Endometrial microvascular endothelial cells (primary cell): ENCODE data around the gene ISG20. TPM values are rescaled to one million over a fixed set of nuclear protein-coding genes. Genes with fewer than 3 reads are reported as not detected.

Source experiments
- in situ Hi-C: cut with HindIII; loops from 2 replicates; pipeline ENCODE4 v1.10.0; 2017; ENCODE audit warnings: low sequenced_read_pairs, low pct_unique_long_range_greater_than_20kb; ENCODE audit errors: inconsistent ontology term
- total RNA-seq: library from RNA; depleted of rRNA; stranded (reverse); fragments of >200 nt; gene quantifications from one replicate; pipeline ENCODE4 v1.2.3, GENCODE V29; 2015; ENCODE audit errors: inconsistent ontology term

ISG20 gene
- total RNA-seq, 1 donor from 2014 or later = 5.1 TPM

GRCh38 chr15:88661761-88662556 lies 23.1 kb downstream of the ISG20 start:
- in situ Hi-C loops = no loop called here

DNA sequence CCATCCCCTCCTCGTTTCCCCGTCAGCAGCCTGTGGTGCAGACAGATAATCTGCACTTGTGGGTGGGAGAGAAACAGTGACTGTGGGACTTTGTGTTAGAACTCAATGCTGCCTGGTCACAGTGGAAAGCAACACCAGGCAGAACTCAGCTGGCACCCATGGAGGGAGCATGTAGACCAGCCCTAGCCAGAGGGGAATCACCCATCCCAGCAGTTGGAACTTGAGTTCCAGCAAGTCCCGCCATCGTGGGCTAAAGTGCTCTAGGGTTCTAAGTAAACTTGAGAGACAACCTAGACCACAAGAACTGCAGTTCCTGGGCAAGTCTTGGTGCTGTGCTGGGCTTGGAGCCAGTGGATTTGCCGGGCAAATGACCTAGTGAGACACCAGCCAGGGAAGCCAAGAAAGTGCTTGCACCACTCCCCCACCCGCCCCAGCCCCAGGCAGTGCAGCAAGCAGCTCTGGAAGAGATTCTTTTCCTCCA lies 24.4 kb downstream of the ISG20 start:
- in situ Hi-C loops = no loop called here

GRCh38 chr15:88664151-88664778 lies 25.4 kb downstream of the ISG20 start:
- in situ Hi-C loops = no loop called here

- in situ Hi-C loops = no loop called here
Measured at GRCh38 chr15:88674661-88675060, 35.8 kb downstream of the ISG20 start.

DNA sequence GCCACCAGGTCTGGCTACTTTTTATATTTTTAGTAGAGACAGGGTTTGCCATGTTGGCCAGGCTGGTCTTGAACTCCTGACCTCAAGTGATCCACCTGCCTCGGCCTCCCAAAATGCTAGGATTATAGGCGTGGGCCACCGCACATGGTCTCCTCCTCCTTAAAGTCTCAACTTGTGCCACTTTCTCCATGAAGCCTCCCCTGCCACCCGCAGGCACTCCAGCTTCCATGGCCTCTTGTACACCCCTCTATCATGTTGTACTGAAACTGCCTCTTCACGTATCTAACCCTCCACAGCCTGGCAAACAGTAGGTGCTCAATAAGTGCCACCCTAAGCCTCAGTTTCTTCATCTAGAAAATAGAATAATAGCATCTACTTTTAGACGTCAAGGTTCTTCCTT lies 39.9 kb downstream of the ISG20 start:
- in situ Hi-C loops = no loop called here

DNA sequence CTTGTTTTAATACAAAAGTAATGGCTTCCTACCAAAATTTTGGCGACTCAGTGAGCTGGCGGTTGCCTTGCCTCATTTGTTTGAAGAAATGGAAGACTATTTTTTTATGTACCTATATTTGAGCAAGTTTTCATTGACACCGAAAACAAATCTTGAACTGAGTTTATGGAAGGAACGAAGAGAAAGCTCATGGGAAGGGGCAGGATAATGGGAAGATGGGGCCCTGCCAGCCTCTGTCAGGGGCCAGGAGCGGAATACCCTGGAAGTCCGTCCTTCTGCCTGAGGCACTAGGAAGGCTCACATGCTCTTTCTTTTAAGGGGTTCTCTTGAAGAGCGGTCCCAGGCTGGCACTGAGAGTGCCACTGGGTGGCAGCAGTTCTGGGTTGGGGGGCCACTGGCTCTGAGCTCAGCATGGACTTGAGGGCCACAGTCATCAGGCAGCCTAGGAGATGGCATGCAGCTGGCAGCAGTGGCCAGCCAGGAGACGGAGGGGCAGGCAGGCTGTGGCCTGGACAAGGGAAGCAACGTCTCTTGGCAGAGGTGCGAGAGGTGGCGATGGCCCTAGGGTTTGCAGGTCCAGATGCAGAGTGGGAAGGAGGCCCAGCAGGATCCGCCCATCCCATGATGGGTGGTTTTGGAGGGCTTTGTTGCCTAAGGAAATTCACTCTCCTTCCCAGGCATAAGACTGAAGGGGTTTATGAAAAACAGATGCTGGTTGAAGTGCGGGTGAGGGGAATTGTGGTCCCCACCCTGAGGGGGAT lies 41.6 kb downstream of the ISG20 start:
- in situ Hi-C loops = no loop called here

- in situ Hi-C loops = no loop called here
Measured at GRCh38 chr15:88681610-88682221, 42.9 kb downstream of the ISG20 start.

DNA sequence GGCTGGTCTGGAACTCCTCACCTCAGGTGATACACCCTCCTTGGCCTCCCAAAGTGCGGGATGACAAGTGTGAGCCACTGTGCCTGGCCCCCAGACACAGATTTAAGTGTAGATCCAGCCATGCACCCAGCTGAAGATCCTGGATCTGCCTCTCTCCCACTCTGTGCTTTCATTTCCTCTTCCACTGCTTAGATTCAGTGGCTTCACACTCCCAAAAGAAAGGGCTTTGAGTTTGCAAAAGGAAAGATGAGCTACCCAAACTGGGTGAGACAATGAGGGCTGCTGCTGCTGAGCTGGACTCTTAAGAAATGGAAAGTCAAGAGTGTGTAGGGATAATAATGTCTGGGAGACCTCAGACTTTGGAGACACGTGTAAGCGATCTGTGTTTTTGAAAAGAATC lies 45.5 kb downstream of the ISG20 start:
- in situ Hi-C loops = no loop called here

- in situ Hi-C loops = no loop called here
Measured at GRCh38 chr15:88686166-88686565, 47.4 kb downstream of the ISG20 start.

- in situ Hi-C loops = no loop called here
Measured at GRCh38 chr15:88688394-88688933, 49.6 kb downstream of the ISG20 start.

DNA sequence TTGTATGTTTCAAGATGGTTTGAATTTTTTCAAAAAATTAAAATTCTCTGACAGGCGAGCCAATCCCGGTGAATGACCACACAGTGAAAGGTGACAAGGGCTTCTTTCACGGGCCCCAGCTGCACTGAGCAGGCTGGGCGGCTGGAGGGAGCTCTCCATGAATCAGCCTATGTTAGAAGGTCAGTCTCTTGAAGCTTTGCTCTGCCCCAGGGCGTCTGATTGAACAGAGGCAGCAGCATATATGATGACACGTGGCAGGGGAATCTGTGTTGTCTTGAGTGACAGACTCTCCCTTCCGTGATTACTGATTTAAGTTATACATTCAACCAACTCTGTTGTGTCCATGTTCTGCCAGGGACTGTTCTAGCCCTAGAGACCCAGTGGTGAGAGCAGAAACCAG lies 51.5 kb downstream of the ISG20 start:
- in situ Hi-C loops = no loop called here

GRCh38 chr15:88693191-88693590 lies 54.4 kb downstream of the ISG20 start:
- in situ Hi-C loops = no loop called here

GRCh38 chr15:88695101-88695500 lies 56.3 kb downstream of the ISG20 start:
- in situ Hi-C loops = no loop called here

- in situ Hi-C loops = no loop called here
Measured at GRCh38 chr15:88695691-88696251, 57.0 kb downstream of the ISG20 start.

DNA sequence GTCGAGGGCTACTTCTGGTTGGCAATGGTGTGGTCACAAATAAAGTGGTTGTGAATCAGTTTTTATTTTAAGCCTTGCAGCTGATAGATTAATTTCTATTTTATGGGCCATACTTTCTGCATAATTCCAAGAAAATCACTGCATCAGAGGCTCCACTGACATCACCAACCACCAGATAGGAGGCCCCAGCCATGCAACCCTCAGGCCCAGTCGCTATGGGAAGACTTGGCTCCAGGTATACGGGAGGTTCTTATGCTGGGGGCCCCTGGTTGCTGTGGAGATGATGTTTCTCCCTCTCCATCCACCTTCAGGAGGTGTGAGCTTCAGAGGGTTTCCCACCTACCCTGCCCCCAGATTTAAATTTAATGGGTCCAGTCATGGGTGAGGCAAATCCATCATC lies 57.4 kb downstream of the ISG20 start:
- in situ Hi-C loops = no loop called here

- in situ Hi-C loops = no loop called here
Measured at GRCh38 chr15:88697276-88697675, 58.5 kb downstream of the ISG20 start.

DNA sequence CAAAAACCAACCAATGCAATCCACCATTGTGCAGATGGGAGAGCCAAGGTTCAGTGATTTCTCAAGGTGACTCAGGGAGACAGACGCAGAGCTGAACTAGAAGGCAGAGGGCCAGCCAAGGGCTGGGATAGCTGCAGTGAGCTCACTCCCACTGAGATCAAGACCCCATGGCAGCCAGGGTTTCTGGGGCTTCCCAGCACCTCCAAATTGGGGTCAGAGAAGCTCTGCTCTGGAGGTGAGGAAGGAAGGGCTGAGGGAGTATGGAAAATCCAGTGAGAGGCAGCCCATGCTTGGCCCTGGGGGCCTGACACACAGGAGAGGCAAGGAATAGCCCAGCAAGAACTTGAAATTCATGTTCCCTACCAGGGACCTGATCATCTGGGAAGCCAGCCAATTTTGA lies 61.0 kb downstream of the ISG20 start:
- in situ Hi-C loops = no loop called here

GRCh38 chr15:88700716-88701115 lies 61.9 kb downstream of the ISG20 start:
- in situ Hi-C loops = no loop called here

GRCh38 chr15:88701561-88702095 lies 62.8 kb downstream of the ISG20 start:
- in situ Hi-C loops = no loop called here
